C4-2B (cell line): ENCODE data around the gene CSMD2.

ENCODE experiments used
- H3K27ac ChIP-seq: fragments of 450-650 bp; 2 replicates; pipeline ENCODE4 v1.5.1; 2017
- ZFX ChIP-seq: fragments of 450-650 bp; IDR thresholded peaks from 2 replicates; pipeline ENCODE4 v1.6.1; 2017
- TF ChIP-seq, protein P1 (sequence below): fragments of 450-650 bp; conservative IDR thresholded peaks from 2 replicates; pipeline ENCODE4 v1.5.1; 2017; ENCODE audit warnings: mild to moderate bottlenecking

CSMD2 gene

GRCh38 chr1:33572387-33572786 is 592.6 kb downstream of the CSMD2 start:
- TF ChIP-seq, protein P1, sequence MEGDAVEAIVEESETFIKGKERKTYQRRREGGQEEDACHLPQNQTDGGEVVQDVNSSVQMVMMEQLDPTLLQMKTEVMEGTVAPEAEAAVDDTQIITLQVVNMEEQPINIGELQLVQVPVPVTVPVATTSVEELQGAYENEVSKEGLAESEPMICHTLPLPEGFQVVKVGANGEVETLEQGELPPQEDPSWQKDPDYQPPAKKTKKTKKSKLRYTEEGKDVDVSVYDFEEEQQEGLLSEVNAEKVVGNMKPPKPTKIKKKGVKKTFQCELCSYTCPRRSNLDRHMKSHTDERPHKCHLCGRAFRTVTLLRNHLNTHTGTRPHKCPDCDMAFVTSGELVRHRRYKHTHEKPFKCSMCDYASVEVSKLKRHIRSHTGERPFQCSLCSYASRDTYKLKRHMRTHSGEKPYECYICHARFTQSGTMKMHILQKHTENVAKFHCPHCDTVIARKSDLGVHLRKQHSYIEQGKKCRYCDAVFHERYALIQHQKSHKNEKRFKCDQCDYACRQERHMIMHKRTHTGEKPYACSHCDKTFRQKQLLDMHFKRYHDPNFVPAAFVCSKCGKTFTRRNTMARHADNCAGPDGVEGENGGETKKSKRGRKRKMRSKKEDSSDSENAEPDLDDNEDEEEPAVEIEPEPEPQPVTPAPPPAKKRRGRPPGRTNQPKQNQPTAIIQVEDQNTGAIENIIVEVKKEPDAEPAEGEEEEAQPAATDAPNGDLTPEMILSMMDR: no peak
- TF ChIP-seq ZFX: no peak
- H3K27ac ChIP-seq: no peak overlapping the region

DNA sequence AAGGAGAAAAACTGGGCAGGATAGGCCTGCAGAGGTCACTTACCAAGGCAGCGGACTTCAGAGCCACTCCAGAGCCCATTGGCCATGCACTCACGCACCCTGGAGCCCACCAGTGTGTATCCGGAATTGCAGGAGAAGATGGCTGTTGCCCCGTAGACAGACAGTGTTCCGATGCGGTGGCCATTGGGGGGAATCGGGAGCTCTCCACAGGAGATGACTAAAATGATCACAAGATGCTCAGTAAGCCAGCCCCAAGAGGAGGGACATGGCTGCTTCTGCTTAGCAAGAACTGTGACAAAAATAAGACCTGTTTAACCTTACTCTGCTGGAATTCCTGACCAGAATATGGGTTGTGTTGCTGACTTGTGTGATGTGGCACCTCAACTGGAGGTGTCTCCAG is 595.7 kb downstream of the CSMD2 start:
- TF ChIP-seq, protein P1: no peak
- TF ChIP-seq ZFX: no peak
- H3K27ac ChIP-seq: no peak overlapping the region

DNA sequence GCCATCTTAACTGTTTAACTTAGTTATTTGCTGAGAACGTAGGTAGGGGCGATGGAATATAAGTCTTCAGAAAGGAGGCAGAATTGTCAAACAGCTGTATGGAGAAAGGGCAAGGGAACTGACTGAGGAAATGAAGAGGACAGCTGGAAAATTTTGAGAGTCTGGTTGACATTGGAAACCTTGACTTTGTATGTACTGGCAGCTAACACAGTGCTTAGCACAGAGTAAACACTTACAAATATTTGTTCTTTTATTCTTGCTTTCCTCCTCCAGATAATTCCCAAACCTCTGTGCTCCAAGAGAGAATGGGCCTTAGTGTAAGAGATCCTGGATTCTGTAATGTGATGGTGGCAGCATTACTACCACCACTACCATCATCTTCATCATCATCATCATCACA is 601.3 kb downstream of the CSMD2 start:
- no peak overlapping the region for H3K27ac ChIP-seq
- no peak for TF ChIP-seq ZFX
- TF ChIP-seq, protein P1: no peak

DNA sequence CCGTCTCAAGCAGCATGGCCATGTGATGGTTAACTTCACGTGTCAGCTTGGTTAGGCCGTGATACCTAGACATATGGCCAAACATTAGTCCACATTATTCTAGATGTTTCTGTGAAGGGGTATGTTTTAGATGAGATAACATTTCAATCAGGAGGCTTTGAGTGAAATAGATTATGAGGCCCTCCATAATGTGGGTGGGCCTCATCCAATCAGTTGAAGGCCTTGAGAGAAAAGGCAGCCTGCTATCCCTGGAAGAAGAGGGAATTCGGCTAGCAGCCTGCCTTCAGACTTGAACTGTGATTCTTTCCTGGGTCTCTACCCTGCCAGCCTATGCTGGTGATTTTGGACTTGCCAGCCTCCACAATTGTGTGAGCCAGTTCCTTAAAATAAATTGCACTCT is 602.5 kb downstream of the CSMD2 start:
- no peak overlapping the region for H3K27ac ChIP-seq

GRCh38 chr1:33561576-33561975 is 603.5 kb downstream of the CSMD2 start:
- H3K27ac ChIP-seq: no peak overlapping the region
- TF ChIP-seq, protein P1: no peak
- no peak for TF ChIP-seq ZFX

More for the DNA sequence above, 602.5 kb downstream of the CSMD2 start:
- TF ChIP-seq, protein P1: no peak
- no peak for TF ChIP-seq ZFX

GRCh38 chr1:33560680-33561079 is 604.4 kb downstream of the CSMD2 start:
- no peak overlapping the region for H3K27ac ChIP-seq
- TF ChIP-seq, protein P1: no peak
- no peak for TF ChIP-seq ZFX

GRCh38 chr1:33548721-33549120 is 616.3 kb downstream of the CSMD2 start:
- TF ChIP-seq, protein P1: no peak
- no peak for TF ChIP-seq ZFX
- no peak overlapping the region for H3K27ac ChIP-seq
